Measurements from ENCODE around the gene PSG3. TPM values are rescaled to one million over a fixed set of nuclear protein-coding genes. Genes with fewer than 3 reads are reported as not detected.

The PSG3 gene
- total RNA-seq, result not detected in 2 replicates

GRCh38 chr19:42740381-42740780 is at the start of gene PSG3:
Gene PSG3, minus strand, starts transcription at chr19:42740481. Its CDS starts 97 bp downstream, at chr19:42740384.

Other genes with a start within 250 kb of the PSG3 start
- 0.12 TPM in 1 of 2 replicates, not detected in the other for gene CEACAM1, start 212.0 kb downstream of the PSG3 start, total RNA-seq
- gene CEACAM8, start 145.6 kb downstream of the PSG3 start, total RNA-seq, result not detected in 2 replicates
- not detected in 2 replicates for gene PSG8, start 25.2 kb upstream of the PSG3 start, total RNA-seq
- not detected in 2 replicates for gene PSG1, start 139.2 kb upstream of the PSG3 start, total RNA-seq
- not detected in 2 replicates for gene PSG6, start 177.4 kb upstream of the PSG3 start, total RNA-seq
- not detected in 2 replicates for gene PSG7, start 196.7 kb upstream of the PSG3 start, total RNA-seq

Data from pericardium fibroblast (primary cell).